Mesothelial cell of epicardium (in vitro differentiated cells): ENCODE data around the gene SEC24B. TPM values are rescaled to one million over a fixed set of nuclear protein-coding genes. Genes with fewer than 3 reads are reported as not detected.
"Not testable (repeated sequence)": the region's sequence is repeated elsewhere in the genome, so short reads cannot be mapped to it uniquely, and the experiment has no call there.

Source experiments
- DNase-seq, 2 experiments: peaks; one replicate each; pipeline ENCODE4 v3.0.0; 2021; ENCODE audit warnings: low spot score in 2 of 2; ENCODE audit not compliant: unreplicated experiment in 2 of 2
- H3K27ac Mint-ChIP-seq: 2 replicates; pipeline ENCODE4 v1.8.0; 2021; ENCODE audit warnings: mixed read lengths
- H3K27me3 Mint-ChIP-seq: 2 replicates; pipeline ENCODE4 v1.8.0; 2021; ENCODE audit warnings: low read depth, mixed read lengths
- H3K36me3 Mint-ChIP-seq: 2 replicates; pipeline ENCODE4 v1.8.0; 2021; ENCODE audit warnings: mixed read lengths
- H3K4me1 Mint-ChIP-seq: 2 replicates; pipeline ENCODE4 v1.8.0; 2021; ENCODE audit warnings: mixed read lengths
- H3K4me3 Mint-ChIP-seq: 2 replicates; pipeline ENCODE4 v1.8.0; 2021; ENCODE audit warnings: mild to moderate bottlenecking, moderate library complexity, mixed read lengths
- H3K9me3 Mint-ChIP-seq: 2 replicates; pipeline ENCODE4 v1.8.0; 2021; ENCODE audit warnings: mixed read lengths
- total RNA-seq: library from RNA; stranded (reverse); gene quantifications from 3 replicates; pipeline ENCODE4 v1.2.1, GENCODE V29; 2021
- TF ChIP-seq, protein P1 (sequence below): fragments of 200-600 bp; sonication (generic); IDR thresholded peaks from one replicate; pipeline ENCODE4 v1.5.0; 2021; ENCODE audit warnings: antibody characterized with exemption; ENCODE audit not compliant: unreplicated experiment

SEC24B gene
- total RNA-seq, 1 donor from 2014 or later: 52.7 TPM

GRCh38 chr4:109441862-109442458 lies 8.3 kb downstream of the SEC24B start:
- H3K9me3 Mint-ChIP-seq: peaks cover 6% of the 10 kb centered on the region
- no peak overlapping the region for H3K4me3 Mint-ChIP-seq
- TF ChIP-seq, protein P1, sequence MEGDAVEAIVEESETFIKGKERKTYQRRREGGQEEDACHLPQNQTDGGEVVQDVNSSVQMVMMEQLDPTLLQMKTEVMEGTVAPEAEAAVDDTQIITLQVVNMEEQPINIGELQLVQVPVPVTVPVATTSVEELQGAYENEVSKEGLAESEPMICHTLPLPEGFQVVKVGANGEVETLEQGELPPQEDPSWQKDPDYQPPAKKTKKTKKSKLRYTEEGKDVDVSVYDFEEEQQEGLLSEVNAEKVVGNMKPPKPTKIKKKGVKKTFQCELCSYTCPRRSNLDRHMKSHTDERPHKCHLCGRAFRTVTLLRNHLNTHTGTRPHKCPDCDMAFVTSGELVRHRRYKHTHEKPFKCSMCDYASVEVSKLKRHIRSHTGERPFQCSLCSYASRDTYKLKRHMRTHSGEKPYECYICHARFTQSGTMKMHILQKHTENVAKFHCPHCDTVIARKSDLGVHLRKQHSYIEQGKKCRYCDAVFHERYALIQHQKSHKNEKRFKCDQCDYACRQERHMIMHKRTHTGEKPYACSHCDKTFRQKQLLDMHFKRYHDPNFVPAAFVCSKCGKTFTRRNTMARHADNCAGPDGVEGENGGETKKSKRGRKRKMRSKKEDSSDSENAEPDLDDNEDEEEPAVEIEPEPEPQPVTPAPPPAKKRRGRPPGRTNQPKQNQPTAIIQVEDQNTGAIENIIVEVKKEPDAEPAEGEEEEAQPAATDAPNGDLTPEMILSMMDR: no peak
- no peaks in the 10 kb centered on the region for H3K27me3 Mint-ChIP-seq
- peaks cover 20% of the 10 kb centered on the region for H3K36me3 Mint-ChIP-seq
- DNase-seq: no peak
- peaks cover 56% of the 10 kb centered on the region for H3K4me1 Mint-ChIP-seq
- H3K27ac Mint-ChIP-seq: peak overlapping the region; percentile 84

GRCh38 chr4:109444182-109444844 lies 10.7 kb downstream of the SEC24B start:
- Mint-ChIP-seq H3K27me3 (no peaks in the 10 kb centered on the region), H3K4me3 (no peak overlapping the region), H3K27ac (peak overlapping the region; percentile 29), H3K9me3 (peaks cover 10% of the 10 kb centered on the region), H3K36me3 (peaks cover 33% of the 10 kb centered on the region), H3K4me1 (peaks cover 43% of the 10 kb centered on the region)
- TF ChIP-seq, protein P1: no peak
- DNase-seq: no peak

- Mint-ChIP-seq H3K27me3 (no peaks in the 10 kb centered on the region), H3K36me3 (peaks cover 55% of the 10 kb centered on the region), H3K4me3 (no peak overlapping the region), H3K9me3 (peaks cover 15% of the 10 kb centered on the region), H3K27ac (no peak overlapping the region), H3K4me1 (peaks cover 20% of the 10 kb centered on the region)
- TF ChIP-seq, protein P1: no peak
- no peak for DNase-seq
Observed at GRCh38 chr4:109447278-109447677, 13.7 kb downstream of the SEC24B start.

DNA sequence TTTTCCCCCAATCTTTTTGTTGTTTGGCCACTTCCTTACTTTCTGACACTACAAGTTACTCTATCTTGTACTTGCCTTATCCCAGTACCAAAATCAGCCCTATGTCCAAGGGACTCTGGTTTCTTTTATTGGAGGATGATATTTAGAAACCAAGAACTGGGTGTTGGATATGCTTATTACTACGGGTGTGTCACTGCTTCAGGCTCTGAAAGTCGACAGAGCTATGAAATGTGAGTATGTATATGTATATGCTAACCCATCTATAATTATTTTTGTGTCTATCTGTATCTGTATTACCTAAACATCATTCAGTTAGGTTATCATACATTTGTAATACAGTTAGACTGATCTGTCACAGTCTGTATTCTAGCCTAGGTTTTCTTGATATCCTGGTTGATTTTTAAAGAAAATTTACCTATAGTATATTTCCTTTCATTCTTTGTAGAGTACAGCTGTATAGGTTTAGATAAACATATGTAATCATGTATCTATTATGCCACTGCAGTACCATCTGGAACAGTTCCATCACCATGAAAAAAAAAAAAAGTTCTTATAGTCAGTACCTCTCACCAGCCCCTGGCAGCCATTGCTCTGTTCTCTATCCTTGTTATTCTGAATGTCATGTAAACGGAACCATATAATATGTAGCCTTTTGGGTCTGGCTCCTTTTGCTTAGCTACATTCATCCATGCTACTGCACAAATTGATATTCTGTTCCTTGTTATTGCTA lies 18.1 kb downstream of the SEC24B start:
- Mint-ChIP-seq H3K4me1 (peaks cover 2% of the 10 kb centered on the region), H3K4me3 (no peak overlapping the region), H3K27ac (no peak overlapping the region), H3K27me3 (no peaks in the 10 kb centered on the region), H3K36me3 (peaks cover 59% of the 10 kb centered on the region), H3K9me3 (peaks cover 22% of the 10 kb centered on the region)
- TF ChIP-seq, protein P1: no peak
- DNase-seq: no peak

GRCh38 chr4:109453110-109453509 lies 19.5 kb downstream of the SEC24B start:
- not testable (repeated sequence) for H3K4me1 Mint-ChIP-seq, H3K27ac Mint-ChIP-seq, H3K4me3 Mint-ChIP-seq, H3K27me3 Mint-ChIP-seq, DNase-seq
- Mint-ChIP-seq H3K36me3 (peaks cover 59% of the 10 kb centered on the region), H3K9me3 (peaks cover 25% of the 10 kb centered on the region)

DNA sequence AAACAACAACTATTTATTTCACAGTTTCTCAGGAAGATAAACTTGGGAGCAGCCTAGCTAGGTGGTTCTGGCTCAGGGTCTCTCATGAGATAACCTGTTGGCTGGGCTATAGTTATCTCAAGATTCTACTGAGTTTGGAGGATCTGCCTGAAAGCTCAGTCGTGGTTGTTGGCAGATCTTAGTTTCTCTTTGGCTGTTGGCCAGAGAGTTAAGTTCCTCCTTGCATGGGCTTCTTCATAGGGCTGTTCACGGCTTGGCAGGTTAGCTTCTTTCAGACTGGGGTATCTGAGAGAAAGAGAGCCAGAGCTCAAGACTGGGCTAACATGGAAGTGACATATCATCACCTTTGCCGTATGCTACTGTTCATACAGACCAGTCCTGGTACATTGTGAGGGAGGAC lies 28.7 kb downstream of the SEC24B start:
- Mint-ChIP-seq H3K27me3 (no peaks in the 10 kb centered on the region), H3K9me3 (peaks cover 5% of the 10 kb centered on the region), H3K4me1 (peaks cover 2% of the 10 kb centered on the region), H3K36me3 (peaks cover 28% of the 10 kb centered on the region), H3K27ac (peak overlapping the region; percentile 54), H3K4me3 (no peak overlapping the region)
- TF ChIP-seq, protein P1: no peak
- DNase-seq: no peak
